H1 (cell line): ENCODE results near the gene C3orf20. TPM values are rescaled to one million over a fixed set of nuclear protein-coding genes. Genes with fewer than 3 reads are reported as not detected.

Experiments used
- ASH2L ChIP-seq: fragments of 200-600, 300-600 bp; sonication (generic); IDR thresholded peaks from one replicate; pipeline ENCODE4 v1.7.1; 2017; ENCODE audit warnings: low read length
- BRCA1 ChIP-seq: IDR thresholded peaks from 2 replicates; pipeline ENCODE4 v1.6.1; 2012; ENCODE audit warnings: low read depth, low read length, improper control_type of control experiment
- CBX8 ChIP-seq: fragments of 300-800, 300-1000 bp; sonication (generic); IDR thresholded peaks from 2 replicates; pipeline ENCODE4 v1.7.1; 2016; ENCODE audit warnings: low read depth, low read length, borderline replicate concordance
- CHD7 ChIP-seq: fragments of 300-600 bp; sonication (generic); IDR thresholded peaks from 2 replicates; pipeline ENCODE4 v1.7.1; 2012; ENCODE audit warnings: low read length, moderate library complexity, mild to moderate bottlenecking, inconsistent platforms; ENCODE audit not compliant: insufficient replicate concordance
- EGR1 ChIP-seq: IDR thresholded peaks from 2 replicates; pipeline ENCODE4 v1.6.1; 2011; ENCODE audit warnings: low read depth, low read length, borderline replicate concordance
- EP300 ChIP-seq, 2 experiments: IDR thresholded peaks; 1 replicate in 1 of 2; 2 replicates in 1 of 2; pipeline ENCODE4 v1.6.1; 2011 to 2012; ENCODE audit warnings: low read depth in 2 of 2, low read length in 2 of 2, mild to moderate bottlenecking in 2 of 2, borderline replicate concordance in 1 of 2, inconsistent platforms in 1 of 2, moderate library complexity in 1 of 2
- POU5F1 ChIP-seq: IDR thresholded peaks from 2 replicates; pipeline ENCODE4 v1.6.1; 2011; ENCODE audit warnings: low read depth, mild to moderate bottlenecking, low read length, moderate library complexity
- SIX5 ChIP-seq: IDR thresholded peaks from 2 replicates; pipeline ENCODE4 v1.6.1; 2011; ENCODE audit warnings: mild to moderate bottlenecking, low read depth, low read length
- SUZ12 ChIP-seq: fragments of 200-600 bp; sonication (generic); IDR thresholded peaks from 2 replicates; pipeline ENCODE4 v1.6.1; 2012; ENCODE audit warnings: mild to moderate bottlenecking, inconsistent platforms, low read length, moderate library complexity, mixed read lengths
- TBP ChIP-seq: IDR thresholded peaks from 2 replicates; pipeline ENCODE4 v1.6.1; 2011; ENCODE audit warnings: low read depth, low read length, improper control_type of control experiment
- YY1 ChIP-seq: IDR thresholded peaks from 2 replicates; pipeline ENCODE4 v1.6.1; 2011; ENCODE audit warnings: low read depth, mild to moderate bottlenecking, low read length
- polyA plus RNA-seq, 7 experiments: library from polyadenylated mRNA; depleted of rRNA in 3 of 7; stranded (reverse) in 5 of 7; unstranded in 2 of 7; fragments of >200 nt in 5 of 7; fragments of 200-250 nt in 2 of 7; gene quantifications; 1 replicate in 5 of 7; 2 replicates in 1 of 7; 4 replicates in 1 of 7; pipeline versions ENCODE4 v1.2.1 to v1.2.3, GENCODE V29; 2011 to 2013; ENCODE audit warnings: missing spikeins in 2 of 7, mixed read lengths in 2 of 7
- total RNA-seq: library from RNA; stranded (reverse); fragmentation: NEBNext Ultra II Directional; extraction: Animal tissue kit (Norgen Biotek cat#: 25700); gene quantifications from 2 replicates; pipeline ENCODE4 v1.2.1, GENCODE V29; 2021

Gene C3orf20
- total and polyA plus RNA-seq, 2 of the 8 experiments (the other 6 are each of a cell fraction or from before 2014, with no cell fraction given) = not detected

- TF ChIP-seq CHD7 = no peak
- no peak for TF ChIP-seq TBP
- no peak for TF ChIP-seq CBX8
- no peak for TF ChIP-seq ASH2L
- no peak for TF ChIP-seq YY1
- TF ChIP-seq POU5F1 = no peak
- TF ChIP-seq SIX5 = no peak
- no peak for TF ChIP-seq BRCA1
- no peak for TF ChIP-seq EP300 (IDR thresholded peaks at IDR 0.05; ENCODE audit: borderline replicate concordance in 1 of 2, low read depth in 2 of 2, low read length in 2 of 2)
- TF ChIP-seq SUZ12 = no peak
- no peak for TF ChIP-seq EGR1
Measured at GRCh38 chr3:14812196-14812790, 137.4 kb downstream of the C3orf20 start (continued).
